Sigmoid colon (tissue), 4 donors: ENCODE measurements around the gene GLIPR1L2.

Source experiments
- EP300 ChIP-seq, 4 donors: sonication (generic); formaldehyde crosslinking; IDR thresholded peaks; one replicate each; pipeline ENCODE4 v1.6.1; 2017; ENCODE audit warnings: antibody characterized with exemption in 4 of 4
- POLR2A ChIP-seq, 2 donors: fragments of 450-650 bp; IDR thresholded peaks; one replicate each; pipeline ENCODE4 v1.6.1; 2016; ENCODE audit warnings: antibody characterized with exemption in 2 of 2, mild to moderate bottlenecking in 2 of 2, moderate library complexity in 2 of 2
- POLR2AphosphoS5 ChIP-seq, 4 donors: sonication (generic); formaldehyde crosslinking; IDR thresholded peaks; one replicate each; pipeline ENCODE4 v1.6.1; 2017; ENCODE audit warnings: antibody characterized with exemption in 4 of 4
- TF ChIP-seq, protein P1 (sequence below), 4 experiments: fragments of 450-650 bp in 3 of 4; fragments of 200-600 bp in 1 of 4; IDR thresholded peaks; one replicate each; pipeline ENCODE4 v1.5.1; 2016 to 2019; ENCODE audit warnings: antibody characterized with exemption in 4 of 4, mild to moderate bottlenecking in 3 of 4, moderate library complexity in 2 of 4

DNA sequence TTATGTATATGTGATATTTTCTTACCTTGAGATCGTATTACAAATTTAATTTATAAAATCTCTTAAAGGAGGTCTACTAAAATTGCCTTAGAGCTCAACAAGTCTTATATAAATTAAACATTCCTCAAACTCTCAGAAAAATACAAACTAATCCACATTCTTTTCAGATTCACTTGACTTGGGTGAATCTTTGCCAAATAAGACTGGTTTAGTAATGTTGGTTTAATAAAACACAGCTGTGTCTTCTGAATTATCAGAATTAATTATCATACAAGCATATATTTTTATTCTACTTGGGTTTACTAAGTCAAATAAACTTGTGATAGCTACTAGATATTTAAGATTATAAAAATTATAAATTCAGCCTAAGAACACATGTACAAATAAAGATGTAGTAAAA, 13.3 kb downstream of the GLIPR1L2 start:
- TF ChIP-seq, protein P1, sequence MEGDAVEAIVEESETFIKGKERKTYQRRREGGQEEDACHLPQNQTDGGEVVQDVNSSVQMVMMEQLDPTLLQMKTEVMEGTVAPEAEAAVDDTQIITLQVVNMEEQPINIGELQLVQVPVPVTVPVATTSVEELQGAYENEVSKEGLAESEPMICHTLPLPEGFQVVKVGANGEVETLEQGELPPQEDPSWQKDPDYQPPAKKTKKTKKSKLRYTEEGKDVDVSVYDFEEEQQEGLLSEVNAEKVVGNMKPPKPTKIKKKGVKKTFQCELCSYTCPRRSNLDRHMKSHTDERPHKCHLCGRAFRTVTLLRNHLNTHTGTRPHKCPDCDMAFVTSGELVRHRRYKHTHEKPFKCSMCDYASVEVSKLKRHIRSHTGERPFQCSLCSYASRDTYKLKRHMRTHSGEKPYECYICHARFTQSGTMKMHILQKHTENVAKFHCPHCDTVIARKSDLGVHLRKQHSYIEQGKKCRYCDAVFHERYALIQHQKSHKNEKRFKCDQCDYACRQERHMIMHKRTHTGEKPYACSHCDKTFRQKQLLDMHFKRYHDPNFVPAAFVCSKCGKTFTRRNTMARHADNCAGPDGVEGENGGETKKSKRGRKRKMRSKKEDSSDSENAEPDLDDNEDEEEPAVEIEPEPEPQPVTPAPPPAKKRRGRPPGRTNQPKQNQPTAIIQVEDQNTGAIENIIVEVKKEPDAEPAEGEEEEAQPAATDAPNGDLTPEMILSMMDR (IDR thresholded peaks at IDR 0.05) = no peak
- TF ChIP-seq POLR2A (IDR thresholded peaks at IDR 0.05) = no peak
- TF ChIP-seq EP300 (IDR thresholded peaks at IDR 0.05) = no peak
- no peak for TF ChIP-seq POLR2AphosphoS5 (IDR thresholded peaks at IDR 0.05)
